Esophagus muscularis mucosa (tissue), 4 donors: ENCODE data around the gene SLC39A11. TPM values are rescaled to one million over a fixed set of nuclear protein-coding genes. Genes with fewer than 3 reads are reported as not detected.

Source experiments
- DNase-seq: peaks from one replicate; pipeline ENCODE4 v3.0.0-alpha.2; 2017; ENCODE audit errors: extremely low spot score
- H3K27ac ChIP-seq, 4 donors: fragments of 200-600 bp; sonication (generic); replicated peaks in 1 of 4; 1 replicate in 3 of 4; 2 replicates in 1 of 4; pipeline ENCODE4 v1.5.1; 2016 to 2019; ENCODE audit warnings: mild to moderate bottlenecking in 1 of 4
- H3K27me3 ChIP-seq, 4 donors: fragments of 200-600 bp; sonication (generic); one replicate each; pipeline versions ENCODE4 v1.5.1 to v1.6.0; 2016 to 2019
- H3K36me3 ChIP-seq, 4 donors: fragments of 200-600 bp; sonication (generic); one replicate each; pipeline ENCODE4 v1.5.1; 2016 to 2019
- H3K4me1 ChIP-seq, 4 donors: fragments of 200-600 bp; sonication (generic); one replicate each; pipeline ENCODE4 v1.5.1; 2016 to 2019
- H3K4me3 ChIP-seq, 4 donors: fragments of 200-600 bp; sonication (generic); 1 replicate in 2 of 4; 2 replicates in 2 of 4; pipeline ENCODE4 v1.5.1; 2016 to 2019; ENCODE audit warnings: mild to moderate bottlenecking in 4 of 4, moderate library complexity in 1 of 4
- H3K9me3 ChIP-seq, 4 donors: fragments of 200-600 bp; sonication (generic); 1 replicate in 3 of 4; 2 replicates in 1 of 4; pipeline ENCODE4 v1.5.1; 2016 to 2019
- CTCF ChIP-seq, 3 experiments: fragments of 200-600 bp in 2 of 3; fragments of 450-650 bp in 1 of 3; sonication (generic) in 2 of 3; IDR thresholded peaks; one replicate each; pipeline ENCODE4 v1.5.1; 2017 to 2019; ENCODE audit warnings: antibody characterized with exemption in 3 of 3, mild to moderate bottlenecking in 2 of 3, moderate library complexity in 1 of 3
- EP300 ChIP-seq: sonication (generic); formaldehyde crosslinking; IDR thresholded peaks from one replicate; pipeline ENCODE4 v1.6.1; 2017; ENCODE audit warnings: antibody characterized with exemption
- POLR2A ChIP-seq: fragments of 450-650 bp; IDR thresholded peaks from one replicate; pipeline ENCODE4 v1.6.1; 2017; ENCODE audit warnings: antibody characterized with exemption, moderate library complexity, mild to moderate bottlenecking, low read depth
- POLR2AphosphoS5 ChIP-seq, 2 donors: sonication (generic); formaldehyde crosslinking; IDR thresholded peaks; one replicate each; pipeline ENCODE4 v1.6.1; 2017; ENCODE audit warnings: antibody characterized with exemption in 2 of 2
- WGBS: methylation state at CpG from one replicate; pipeline ENCODE4 v1.1.5; 2018; 5-methylcytosine and 5-hydroxymethylcytosine counted together
- intact Hi-C: fragments of 100-400 bp; cut with DNase I; formaldehyde crosslinking; loops from one replicate; pipeline ENCODE4 v1.15.1; 2023
- small RNA-seq, 3 donors: library from RNA; depleted of rRNA; stranded (forward); fragments of <200 nt; gene quantifications; one replicate each; pipeline ENCODE3, GENCODE V24; 2016
- total RNA-seq, 4 donors: library from RNA; depleted of rRNA; stranded (reverse); fragments of >200 nt; gene quantifications; one replicate each; pipeline versions ENCODE4 v1.1.0 to v1.2.1, GENCODE V29; 2016

Gene SLC39A11
- total RNA-seq, 4 donors from 2014 or later, result 7.5 to 20.2 (median 18.4) TPM

GRCh38 chr17:72599891-72600290, 492.6 kb downstream of the SLC39A11 start:
- 78% methylated on average over 4 of the region's 4 CpGs for WGBS
- intact Hi-C loops, result no loop called here
- DNase-seq, result no peak
- no peaks in the 10 kb centered on the region for H3K36me3 ChIP-seq
- H3K9me3 ChIP-seq, result no peaks in the 10 kb centered on the region
- no peak overlapping the region for H3K27ac ChIP-seq
- no peak for TF ChIP-seq EP300
- TF ChIP-seq POLR2A, result no peak
- TF ChIP-seq POLR2AphosphoS5 (IDR thresholded peaks at IDR 0.05), result no peak
- no peak for TF ChIP-seq CTCF (IDR thresholded peaks at IDR 0.05)
- H3K4me3 ChIP-seq, result no peak overlapping the region
- no peaks in the 10 kb centered on the region for H3K4me1 ChIP-seq
- peaks cover 0 to 52% (median 2%) of the 10 kb centered on the region in 4 donors for H3K27me3 ChIP-seq

- TF ChIP-seq POLR2AphosphoS5 (IDR thresholded peaks at IDR 0.05) (no peak), EP300 (no peak), POLR2A (no peak), CTCF (IDR thresholded peaks at IDR 0.05) (no peak)
- no peak overlapping the region for H3K27ac ChIP-seq
- DNase-seq, result no peak
- peaks cover 0 to 54% (median 2%) of the 10 kb centered on the region in 4 donors for H3K27me3 ChIP-seq
- H3K4me3 ChIP-seq, result no peak overlapping the region
- WGBS, result 59% methylated on average over 6 of the region's 6 CpGs
- no peaks in the 10 kb centered on the region for H3K4me1 ChIP-seq
- intact Hi-C loops, result no loop called here
- no peaks in the 10 kb centered on the region for H3K9me3 ChIP-seq
- no peaks in the 10 kb centered on the region for H3K36me3 ChIP-seq
Observed at GRCh38 chr17:72598695-72599094, 493.8 kb downstream of the SLC39A11 start.

GRCh38 chr17:72597354-72598087, 495.0 kb downstream of the SLC39A11 start:
- intact Hi-C loops, result no loop called here
- DNase-seq, result no peak
- H3K27me3 ChIP-seq, result peaks cover 0 to 58% (median 2%) of the 10 kb centered on the region in 4 donors
- H3K4me1 ChIP-seq, result peaks cover 0 to 6% (median 5%) of the 10 kb centered on the region in 4 donors
- no peak overlapping the region for H3K27ac ChIP-seq
- no peak overlapping the region for H3K4me3 ChIP-seq
- WGBS, result 86% methylated on average over 9 of the region's 9 CpGs
- H3K36me3 ChIP-seq, result no peaks in the 10 kb centered on the region
- H3K9me3 ChIP-seq, result no peaks in the 10 kb centered on the region
- TF ChIP-seq POLR2AphosphoS5 (IDR thresholded peaks at IDR 0.05), result no peak
- no peak for TF ChIP-seq CTCF (IDR thresholded peaks at IDR 0.05)
- TF ChIP-seq POLR2A, result no peak
- TF ChIP-seq EP300, result no peak

Small RNAs within 50 kb of the gene (small RNA-seq; reads per million reads assigned to genes)
- 0 reads per million in 3 donors for gene RF00422

Other genes with a start within 250 kb of the SLC39A11 start
- gene SSTR2, start 72.3 kb upstream of the SLC39A11 start, total RNA-seq, result 1 to 10 TPM in 3 of 4 donors, under 1 TPM in 1; 0.42 to 2.0 (median 1.7) TPM
- gene COG1, start 100.4 kb upstream of the SLC39A11 start, total RNA-seq, result 10 to 100 TPM; 19.1 to 36.5 (median 27.3) TPM
- not detected for gene CPSF4L, start 169.2 kb upstream of the SLC39A11 start, total RNA-seq
- gene CDC42EP4, start 219.3 kb upstream of the SLC39A11 start, total RNA-seq, result 100 to 1,000 TPM in 2 of 4 donors, 10 to 100 TPM in 2; 48.6 to 129 (median 104) TPM